ENCODE measurements around the gene SH3GL3.

The SH3GL3 gene

GRCh38 chr15:83446904-83447709, at the start of gene SH3GL3:
Gene SH3GL3, plus strand, starts transcription at chr15:83447341. Its CDS starts 193 bp downstream, at chr15:83447534.
- DNase-seq (ENCODE audit: low read depth in 1 of 2, low spot score in 1 of 2) = no peak

GRCh38 chr15:83398626-83399025, 48.5 kb upstream of the SH3GL3 start:
- DNase-seq (ENCODE audit: low read depth in 1 of 2, low spot score in 1 of 2) = no peak

- no peak for DNase-seq (ENCODE audit: low read depth in 1 of 2, low spot score in 1 of 2)
These were observed 43.0 kb upstream of the SH3GL3 start for GRCh38 chr15:83404121-83404520.

GRCh38 chr15:83410532-83410931, 36.6 kb upstream of the SH3GL3 start:
- DNase-seq (ENCODE audit: low read depth in 1 of 2, low spot score in 1 of 2) = no peak

- no peak for DNase-seq (ENCODE audit: low read depth in 1 of 2, low spot score in 1 of 2)
These were observed 34.0 kb upstream of the SH3GL3 start for GRCh38 chr15:83413054-83413719.

- no peak for DNase-seq (ENCODE audit: low read depth in 1 of 2, low spot score in 1 of 2)
These were observed 25.1 kb upstream of the SH3GL3 start for GRCh38 chr15:83422081-83422480.

- no peak for DNase-seq (ENCODE audit: low read depth in 1 of 2, low spot score in 1 of 2)
These were observed 24.6 kb upstream of the SH3GL3 start for GRCh38 chr15:83422541-83422940.

GRCh38 chr15:83424101-83424500, 23.0 kb upstream of the SH3GL3 start:
- no peak for DNase-seq (ENCODE audit: low read depth in 1 of 2, low spot score in 1 of 2)

GRCh38 chr15:83430441-83430840, 16.7 kb upstream of the SH3GL3 start:
- no peak for DNase-seq (ENCODE audit: low read depth in 1 of 2, low spot score in 1 of 2)

- DNase-seq (ENCODE audit: low read depth in 1 of 2, low spot score in 1 of 2) = no peak
These were observed 15.6 kb upstream of the SH3GL3 start for GRCh38 chr15:83431521-83431920.

- DNase-seq (ENCODE audit: low read depth in 1 of 2, low spot score in 1 of 2) = no peak
These were observed 11.9 kb upstream of the SH3GL3 start for GRCh38 chr15:83435202-83435601.

GRCh38 chr15:83435782-83436181, 11.4 kb upstream of the SH3GL3 start:
- DNase-seq (ENCODE audit: low read depth in 1 of 2, low spot score in 1 of 2) = no peak

- DNase-seq (ENCODE audit: low read depth in 1 of 2, low spot score in 1 of 2) = no peak
These were observed 10.5 kb upstream of the SH3GL3 start for GRCh38 chr15:83436513-83437158.

- no peak for DNase-seq (ENCODE audit: low read depth in 1 of 2, low spot score in 1 of 2)
These were observed 3.9 kb upstream of the SH3GL3 start for GRCh38 chr15:83443076-83443847.

GRCh38 chr15:83444936-83445335, 2.2 kb upstream of the SH3GL3 start:
- DNase-seq (ENCODE audit: low read depth in 1 of 2, low spot score in 1 of 2) = no peak

GRCh38 chr15:83445643-83446042, 1.5 kb upstream of the SH3GL3 start:
- DNase-seq (ENCODE audit: low read depth in 1 of 2, low spot score in 1 of 2) = no peak

- DNase-seq (ENCODE audit: low read depth in 1 of 2, low spot score in 1 of 2) = no peak
These were observed 724 bp upstream of the SH3GL3 start for GRCh38 chr15:83446417-83446816.

- no peak for DNase-seq (ENCODE audit: low read depth in 1 of 2, low spot score in 1 of 2)
These were observed 2.1 kb downstream of the SH3GL3 start for GRCh38 chr15:83449250-83449671.

GRCh38 chr15:83449937-83450506, 2.9 kb downstream of the SH3GL3 start:
- DNase-seq (ENCODE audit: low read depth in 1 of 2, low spot score in 1 of 2) = no peak

GRCh38 chr15:83457149-83457548, 10.0 kb downstream of the SH3GL3 start:
- DNase-seq (ENCODE audit: low read depth in 1 of 2, low spot score in 1 of 2) = no peak

GRCh38 chr15:83458381-83458780, 11.2 kb downstream of the SH3GL3 start:
- no peak for DNase-seq (ENCODE audit: low read depth in 1 of 2, low spot score in 1 of 2)

All from activated T-helper 1 cell treated with anti-CD3 and anti-CD28 coated beads, Interleukin-2, amount 50 U/mL, for 16 hours (primary cell).